GM10266 (cell line): ENCODE measurements around the gene BPHL.
"Not testable (repeated sequence)": the region's sequence is repeated elsewhere in the genome, so short reads cannot be mapped to it uniquely, and the experiment has no call there.

Experiments used
- DNase-seq: peaks from one replicate; pipeline ENCODE4 v3.0.0; 2012; ENCODE audit errors: extremely low spot score
- TF ChIP-seq, protein P1 (sequence below): IDR thresholded peaks from 2 replicates; pipeline ENCODE4 v1.5.1; 2012; ENCODE audit warnings: mild to moderate bottlenecking, low read depth; ENCODE audit not compliant: control insufficient read depth, insufficient read depth; ENCODE audit errors: missing control alignments

BPHL gene

DNA sequence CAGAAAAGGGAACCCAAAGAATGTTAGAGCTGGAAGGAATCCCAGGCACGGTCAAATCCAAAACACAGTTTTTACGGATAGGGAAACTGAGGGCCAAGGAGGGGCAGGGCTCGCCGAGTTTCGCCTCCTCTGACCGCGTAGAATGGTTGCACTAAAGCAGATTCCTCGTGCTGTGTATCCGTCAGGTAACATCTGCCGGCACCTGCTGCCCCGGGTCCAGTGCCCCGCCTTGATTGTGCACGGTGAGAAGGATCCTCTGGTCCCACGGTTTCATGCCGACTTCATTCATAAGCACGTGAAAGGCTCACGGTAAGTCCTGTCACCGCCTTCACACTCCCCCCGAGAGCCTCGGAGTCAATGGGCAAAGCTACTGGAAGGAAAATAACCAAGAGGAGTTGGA is 21.7 kb downstream of the BPHL start:
- DNase-seq: no peak
- TF ChIP-seq, protein P1, sequence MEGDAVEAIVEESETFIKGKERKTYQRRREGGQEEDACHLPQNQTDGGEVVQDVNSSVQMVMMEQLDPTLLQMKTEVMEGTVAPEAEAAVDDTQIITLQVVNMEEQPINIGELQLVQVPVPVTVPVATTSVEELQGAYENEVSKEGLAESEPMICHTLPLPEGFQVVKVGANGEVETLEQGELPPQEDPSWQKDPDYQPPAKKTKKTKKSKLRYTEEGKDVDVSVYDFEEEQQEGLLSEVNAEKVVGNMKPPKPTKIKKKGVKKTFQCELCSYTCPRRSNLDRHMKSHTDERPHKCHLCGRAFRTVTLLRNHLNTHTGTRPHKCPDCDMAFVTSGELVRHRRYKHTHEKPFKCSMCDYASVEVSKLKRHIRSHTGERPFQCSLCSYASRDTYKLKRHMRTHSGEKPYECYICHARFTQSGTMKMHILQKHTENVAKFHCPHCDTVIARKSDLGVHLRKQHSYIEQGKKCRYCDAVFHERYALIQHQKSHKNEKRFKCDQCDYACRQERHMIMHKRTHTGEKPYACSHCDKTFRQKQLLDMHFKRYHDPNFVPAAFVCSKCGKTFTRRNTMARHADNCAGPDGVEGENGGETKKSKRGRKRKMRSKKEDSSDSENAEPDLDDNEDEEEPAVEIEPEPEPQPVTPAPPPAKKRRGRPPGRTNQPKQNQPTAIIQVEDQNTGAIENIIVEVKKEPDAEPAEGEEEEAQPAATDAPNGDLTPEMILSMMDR: no peak

GRCh38 chr6:3142536-3142935 is 24.0 kb downstream of the BPHL start:
- no peak for DNase-seq
- TF ChIP-seq, protein P1: no peak

DNA sequence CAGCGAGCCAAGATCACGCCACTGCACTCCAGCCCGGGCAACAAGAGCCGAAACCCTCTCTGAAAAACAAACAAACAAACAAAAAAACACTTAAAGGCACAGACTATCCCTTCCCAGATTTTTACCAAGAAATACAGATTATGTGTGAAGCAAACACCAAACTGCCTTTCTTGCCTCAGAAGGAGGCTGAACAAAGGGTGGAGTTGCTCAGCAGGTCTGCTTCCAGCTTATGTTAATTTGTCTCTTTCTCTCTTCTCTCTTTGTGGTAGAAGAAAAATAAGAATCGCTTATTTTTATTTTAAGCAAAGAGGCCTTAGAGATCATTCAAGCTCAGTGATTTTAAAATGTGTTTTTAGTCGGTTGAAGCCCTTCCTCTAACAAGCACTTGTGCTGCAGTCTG is 24.6 kb downstream of the BPHL start:
- DNase-seq: no peak
- TF ChIP-seq, protein P1: no peak

GRCh38 chr6:3144571-3144970 is 26.1 kb downstream of the BPHL start:
- no peak for DNase-seq
- TF ChIP-seq, protein P1: no peak

DNA sequence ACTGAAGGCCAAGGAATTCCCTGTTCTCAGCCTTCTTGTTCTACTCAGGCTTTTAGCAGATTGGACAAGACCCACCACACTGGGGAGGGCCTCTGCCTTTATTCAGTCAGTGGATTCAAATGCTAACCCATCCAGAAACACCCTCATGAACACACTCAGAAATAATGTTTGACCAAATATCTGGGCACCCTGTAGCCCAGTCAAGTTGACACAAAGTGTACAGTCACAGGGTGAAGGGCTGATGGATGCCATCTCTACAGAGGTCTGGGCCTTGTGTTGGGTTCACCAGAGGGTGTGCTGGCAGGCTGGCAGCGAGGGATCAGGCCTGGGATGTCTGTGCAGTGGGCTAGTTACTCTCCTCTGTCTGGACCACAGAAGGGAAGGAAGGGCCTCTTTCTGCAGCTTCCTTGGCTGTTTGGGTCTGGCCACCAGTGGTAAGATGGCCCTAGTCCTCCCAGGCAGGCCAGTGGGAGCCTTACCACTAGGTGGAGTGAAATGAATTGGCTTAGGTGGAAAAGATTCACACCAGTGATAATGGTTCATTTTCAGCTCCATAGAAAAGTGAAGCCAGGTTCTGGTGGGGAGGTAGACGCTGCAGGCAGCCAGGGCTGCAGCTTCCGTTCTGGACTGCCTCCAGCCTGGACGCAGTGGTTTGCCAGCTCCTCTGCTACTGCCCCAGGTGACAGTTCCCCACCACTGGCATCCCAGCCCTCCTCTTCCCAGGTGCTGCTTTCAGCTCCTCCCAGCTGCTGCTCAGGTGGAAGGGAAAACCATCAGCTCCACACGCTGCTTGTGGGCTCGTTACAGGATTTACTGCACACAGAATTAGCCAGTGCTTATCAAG is 29.6 kb downstream of the BPHL start:
- TF ChIP-seq, protein P1: no peak
- no peak for DNase-seq

GRCh38 chr6:3151691-3152090 is 33.2 kb downstream of the BPHL start:
- DNase-seq: no peak
- TF ChIP-seq, protein P1: no peak

DNA sequence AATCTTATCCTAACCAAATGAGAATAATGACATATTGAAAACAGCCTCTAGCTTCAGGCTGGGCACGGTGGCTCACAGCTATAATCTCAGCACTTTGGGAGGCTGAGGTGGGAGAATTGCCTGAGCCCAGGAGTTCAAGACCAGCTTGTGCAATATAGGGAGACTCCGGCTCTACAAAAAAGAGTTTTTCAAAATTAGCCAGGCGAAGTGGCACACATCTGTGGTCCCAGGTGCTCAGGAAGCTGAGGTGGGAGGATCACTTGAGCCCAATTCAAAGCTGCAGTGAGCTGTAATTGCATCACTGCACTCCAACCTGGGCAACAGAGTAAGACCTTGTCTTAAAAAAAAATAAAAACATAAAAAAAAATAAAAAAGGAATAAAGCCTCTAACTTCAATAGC is 34.2 kb downstream of the BPHL start:
- TF ChIP-seq, protein P1: no peak
- DNase-seq: no peak

GRCh38 chr6:3155416-3155815 is 36.9 kb downstream of the BPHL start:
- DNase-seq: not testable (repeated sequence)

GRCh38 chr6:3156184-3157130 is 37.9 kb downstream of the BPHL start:
- not testable (repeated sequence) for DNase-seq
